ENCODE results near the gene KLC4.
"Not testable (repeated sequence)": the region's sequence is repeated elsewhere in the genome, so short reads cannot be mapped to it uniquely, and the experiment has no call there.

Gene KLC4

GRCh38 chr6:43096451-43097097 is 37.1 kb downstream of the KLC4 start:
- peak; percentile 73 for DNase-seq

GRCh38 chr6:43097098-43097489 is 37.7 kb downstream of the KLC4 start:
- DNase-seq: no peak

- no peak for DNase-seq
Observed at GRCh38 chr6:43097502-43097901, 38.1 kb downstream of the KLC4 start.

GRCh38 chr6:43101497-43101896 is 42.1 kb downstream of the KLC4 start:
- DNase-seq: no peak

- DNase-seq: no peak
Observed at GRCh38 chr6:43103253-43103876, 43.9 kb downstream of the KLC4 start.

GRCh38 chr6:43105538-43106222 is 46.2 kb downstream of the KLC4 start:
- DNase-seq: no peak

- DNase-seq: no peak
Observed at GRCh38 chr6:43107344-43108062, 48.1 kb downstream of the KLC4 start.

GRCh38 chr6:43113431-43114260 is 54.2 kb downstream of the KLC4 start:
- DNase-seq: no peak

GRCh38 chr6:43115365-43115764 is 55.9 kb downstream of the KLC4 start:
- no peak for DNase-seq

- not testable (repeated sequence) for DNase-seq
Observed at GRCh38 chr6:43117466-43117865, 58.0 kb downstream of the KLC4 start.

GRCh38 chr6:43119482-43119881 is 60.1 kb downstream of the KLC4 start:
- DNase-seq: no peak

- DNase-seq: no peak
Observed at GRCh38 chr6:43120101-43120763, 60.8 kb downstream of the KLC4 start.

- DNase-seq: peak; percentile 97
Observed at GRCh38 chr6:43120944-43121913, 61.8 kb downstream of the KLC4 start.

GRCh38 chr6:43122146-43122545 is 62.7 kb downstream of the KLC4 start:
- DNase-seq: no peak

- DNase-seq: no peak
Observed at GRCh38 chr6:43123461-43124314, 64.3 kb downstream of the KLC4 start.

- no peak for DNase-seq
Observed at GRCh38 chr6:43124481-43124880, 65.0 kb downstream of the KLC4 start.

Data from HCEC 1CT (cell line).